ENCODE results near the gene BMERB1. TPM values are rescaled to one million over a fixed set of nuclear protein-coding genes. Genes with fewer than 3 reads are reported as not detected.

BMERB1 gene
- total and polyA plus RNA-seq, 9 of the 15 experiments (the other 6 are each of a cell fraction or from before 2014, with no cell fraction given) = 0.29 to 2.9 (median 0.94) TPM

- peak overlapping the region; percentile 93 for H3K27ac ChIP-seq (ENCODE audit: extremely low read depth, low read depth, low read length)
- in situ Hi-C loops (cut with MboI) (no loop called here), intact Hi-C loops (cut with micrococcal nuclease) (no loop called here)
- H3K4me3 ChIP-seq = no peak overlapping the region
- BruUV-seq (replicated peaks) = no TSS peak
- H3K36me3 ChIP-seq (ENCODE audit: control insufficient read depth, insufficient read depth, low read length) = no peaks in the 10 kb centered on the region
- ATAC-seq (no peak), DNase-seq (ENCODE audit: extremely low read depth in 1 of 4, low spot score in 3 of 4) (no peak), FAIRE-seq (no peak)
- ChIA-PET POLR2A (interaction anchor here (3.9 kb wide), 1 partner anchor 12 kb away, joined by 20 read pairs; no protein-coding TSS in a partner anchor), CTCF (ENCODE audit: low intra/inter-chr PET ratio) (no interaction called here)
- no peaks in the 10 kb centered on the region for H3K9me3 ChIP-seq (replicated peaks; ENCODE audit: control insufficient read depth, insufficient read depth, low read depth, low read length)
- 82% methylated on average over 9 of the region's 9 CpGs for WGBS (ENCODE audit: insufficient coverage, low coverage, missing lambda C conversion rate)
- no peaks in the 10 kb centered on the region for H4K20me1 ChIP-seq (replicated peaks; ENCODE audit: control insufficient read depth, insufficient read depth, low read length)
- TF ChIP-seq KAT2B (IDR thresholded peaks at IDR 0.05; ENCODE audit: low read depth, low read length) = no peak
- TF ChIP-seq MBD1 (CRISPR knock-in tag; IDR thresholded peaks at IDR 0.05) = no peak
- TF ChIP-seq MLX (CRISPR knock-in tag; conservative IDR thresholded peaks at IDR 0.05) = no peak
- TF ChIP-seq ZNF583 (CRISPR knock-in tag; IDR thresholded peaks at IDR 0.05) = no peak
- TF ChIP-seq, protein P1, sequence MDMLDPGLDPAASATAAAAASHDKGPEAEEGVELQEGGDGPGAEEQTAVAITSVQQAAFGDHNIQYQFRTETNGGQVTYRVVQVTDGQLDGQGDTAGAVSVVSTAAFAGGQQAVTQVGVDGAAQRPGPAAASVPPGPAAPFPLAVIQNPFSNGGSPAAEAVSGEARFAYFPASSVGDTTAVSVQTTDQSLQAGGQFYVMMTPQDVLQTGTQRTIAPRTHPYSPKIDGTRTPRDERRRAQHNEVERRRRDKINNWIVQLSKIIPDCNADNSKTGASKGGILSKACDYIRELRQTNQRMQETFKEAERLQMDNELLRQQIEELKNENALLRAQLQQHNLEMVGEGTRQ (CRISPR knock-in tag; IDR thresholded peaks at IDR 0.05) = no peak
- TF ChIP-seq, protein P2, sequence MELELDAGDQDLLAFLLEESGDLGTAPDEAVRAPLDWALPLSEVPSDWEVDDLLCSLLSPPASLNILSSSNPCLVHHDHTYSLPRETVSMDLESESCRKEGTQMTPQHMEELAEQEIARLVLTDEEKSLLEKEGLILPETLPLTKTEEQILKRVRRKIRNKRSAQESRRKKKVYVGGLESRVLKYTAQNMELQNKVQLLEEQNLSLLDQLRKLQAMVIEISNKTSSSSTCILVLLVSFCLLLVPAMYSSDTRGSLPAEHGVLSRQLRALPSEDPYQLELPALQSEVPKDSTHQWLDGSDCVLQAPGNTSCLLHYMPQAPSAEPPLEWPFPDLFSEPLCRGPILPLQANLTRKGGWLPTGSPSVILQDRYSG (tag; conservative IDR thresholded peaks at IDR 0.05; ENCODE audit: low read depth) = no peak
- no peak for TF ChIP-seq ZFP36 (IDR thresholded peaks at IDR 0.05; ENCODE audit: low read depth, low read length, partially characterized antibody)
- peak overlapping the region; percentile 89 for H3K4me2 ChIP-seq (ENCODE audit: insufficient read depth, low read length)
- H3K9ac ChIP-seq (ENCODE audit: insufficient read depth in 1 of 2, low read depth in 2 of 2, low read length in 2 of 2) = peak overlapping the region in 1 of 2 experiments; percentile 39; a peak in 1 of 4 replicates
- H3K4me1 ChIP-seq (replicated peaks in 1 of 2; ENCODE audit: control insufficient read depth in 2 of 2, insufficient read depth in 2 of 2, low read length in 2 of 2) = peaks cover 44 to 64% of the 10 kb centered on the region in 2 experiments
- peak overlapping the region; percentile 83; the same call in 1 of the 2 replicates for H2AFZ ChIP-seq (ENCODE audit: low read depth, low read length)
- H3K27me3 ChIP-seq (ENCODE audit: control insufficient read depth in 2 of 2, insufficient read depth in 2 of 2, low read length in 2 of 2) = no peaks in the 10 kb centered on the region
- no peaks in the 10 kb centered on the region for H3K9me1 ChIP-seq (ENCODE audit: control insufficient read depth, insufficient read depth, low read length)
- no peaks in the 10 kb centered on the region for H3K79me2 ChIP-seq (ENCODE audit: control insufficient read depth, insufficient read depth, low read length)
Observed at GRCh38 chr16:15519790-15520189, 85.4 kb downstream of the BMERB1 start.

Measured in K562 (cell line).